ENCODE measurements around the gene UPF3A. TPM values are rescaled to one million over a fixed set of nuclear protein-coding genes. Genes with fewer than 3 reads are reported as not detected.
A peak's percentile ranks its signal among the peaks of the same experiment; 100 is the strongest.

Gene UPF3A, protein sequence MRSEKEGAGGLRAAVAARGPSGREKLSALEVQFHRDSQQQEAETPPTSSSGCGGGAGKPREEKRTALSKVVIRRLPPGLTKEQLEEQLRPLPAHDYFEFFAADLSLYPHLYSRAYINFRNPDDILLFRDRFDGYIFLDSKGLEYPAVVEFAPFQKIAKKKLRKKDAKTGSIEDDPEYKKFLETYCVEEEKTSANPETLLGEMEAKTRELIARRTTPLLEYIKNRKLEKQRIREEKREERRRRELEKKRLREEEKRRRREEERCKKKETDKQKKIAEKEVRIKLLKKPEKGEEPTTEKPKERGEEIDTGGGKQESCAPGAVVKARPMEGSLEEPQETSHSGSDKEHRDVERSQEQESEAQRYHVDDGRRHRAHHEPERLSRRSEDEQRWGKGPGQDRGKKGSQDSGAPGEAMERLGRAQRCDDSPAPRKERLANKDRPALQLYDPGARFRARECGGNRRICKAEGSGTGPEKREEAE
- total RNA-seq = 44.4 to 48.7 TPM (median 46.2 TPM) in 3 replicates
- long read RNA-seq, transcript UPF3A-202 (10 exons, 2,387 nt) = major isoform, 8 of 95 reads
- long read RNA-seq, partial matches to known transcripts = 45 of 95 reads
- long read RNA-seq, other reads (novel, unspliced or antisense) = 36 of 95 reads

DNA sequence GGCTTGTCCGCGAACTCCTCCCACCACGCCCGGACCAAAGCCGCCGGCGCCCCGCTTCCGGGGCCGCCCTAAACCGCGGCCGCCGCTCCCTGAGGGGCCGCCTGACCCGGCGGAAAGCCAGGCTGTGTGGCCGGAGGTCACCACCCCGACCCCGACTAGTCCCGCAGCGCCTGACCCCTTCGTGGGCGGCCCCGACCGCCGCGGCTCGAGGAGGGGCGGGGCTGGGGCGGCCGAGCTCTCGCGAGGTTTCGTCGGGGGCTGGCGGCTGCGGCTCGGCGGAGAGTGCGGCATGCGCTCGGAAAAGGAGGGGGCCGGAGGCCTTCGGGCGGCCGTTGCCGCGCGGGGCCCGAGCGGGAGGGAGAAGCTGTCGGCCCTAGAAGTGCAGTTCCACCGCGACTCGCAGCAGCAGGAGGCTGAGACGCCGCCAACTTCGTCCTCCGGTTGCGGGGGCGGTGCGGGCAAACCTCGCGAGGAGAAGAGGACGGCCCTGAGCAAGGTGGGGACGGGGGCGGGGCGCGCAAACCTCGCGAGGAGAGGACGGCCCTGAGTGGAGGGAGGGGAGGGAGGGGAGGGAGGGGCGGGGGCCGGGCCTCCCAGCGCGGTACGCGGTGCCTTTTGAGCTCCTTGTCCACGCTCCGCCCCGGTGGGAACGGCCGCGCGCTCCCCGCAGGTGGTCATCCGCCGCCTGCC lies at the start of gene UPF3A:
UPF3A (plus strand) TSS at position 251 of the 690 bp plus-strand sequence; CDS start at position 290, 39 bp downstream.
- DNase-seq (ENCODE audit: low spot score) = no peak
- Mint-ChIP-seq H3K9me3 (ENCODE audit: low read depth) (no peaks in the 10 kb centered on the region), H3K27ac (ENCODE audit: unreplicated experiment) (peak within 1 kb of the TSS; percentile 95), H3K4me3 (ENCODE audit: unreplicated experiment) (peak within 1 kb of the TSS; percentile 87), H3K36me3 (ENCODE audit: low read depth) (peaks cover 13% of the 10 kb centered on the region), H3K27me3 (ENCODE audit: low read depth) (no peaks in the 10 kb centered on the region), H3K4me1 (ENCODE audit: low read depth) (peaks cover 41% of the 10 kb centered on the region)
- TF ChIP-seq, protein P1, sequence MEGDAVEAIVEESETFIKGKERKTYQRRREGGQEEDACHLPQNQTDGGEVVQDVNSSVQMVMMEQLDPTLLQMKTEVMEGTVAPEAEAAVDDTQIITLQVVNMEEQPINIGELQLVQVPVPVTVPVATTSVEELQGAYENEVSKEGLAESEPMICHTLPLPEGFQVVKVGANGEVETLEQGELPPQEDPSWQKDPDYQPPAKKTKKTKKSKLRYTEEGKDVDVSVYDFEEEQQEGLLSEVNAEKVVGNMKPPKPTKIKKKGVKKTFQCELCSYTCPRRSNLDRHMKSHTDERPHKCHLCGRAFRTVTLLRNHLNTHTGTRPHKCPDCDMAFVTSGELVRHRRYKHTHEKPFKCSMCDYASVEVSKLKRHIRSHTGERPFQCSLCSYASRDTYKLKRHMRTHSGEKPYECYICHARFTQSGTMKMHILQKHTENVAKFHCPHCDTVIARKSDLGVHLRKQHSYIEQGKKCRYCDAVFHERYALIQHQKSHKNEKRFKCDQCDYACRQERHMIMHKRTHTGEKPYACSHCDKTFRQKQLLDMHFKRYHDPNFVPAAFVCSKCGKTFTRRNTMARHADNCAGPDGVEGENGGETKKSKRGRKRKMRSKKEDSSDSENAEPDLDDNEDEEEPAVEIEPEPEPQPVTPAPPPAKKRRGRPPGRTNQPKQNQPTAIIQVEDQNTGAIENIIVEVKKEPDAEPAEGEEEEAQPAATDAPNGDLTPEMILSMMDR (IDR thresholded peaks at IDR 0.05) = no peak

DNA sequence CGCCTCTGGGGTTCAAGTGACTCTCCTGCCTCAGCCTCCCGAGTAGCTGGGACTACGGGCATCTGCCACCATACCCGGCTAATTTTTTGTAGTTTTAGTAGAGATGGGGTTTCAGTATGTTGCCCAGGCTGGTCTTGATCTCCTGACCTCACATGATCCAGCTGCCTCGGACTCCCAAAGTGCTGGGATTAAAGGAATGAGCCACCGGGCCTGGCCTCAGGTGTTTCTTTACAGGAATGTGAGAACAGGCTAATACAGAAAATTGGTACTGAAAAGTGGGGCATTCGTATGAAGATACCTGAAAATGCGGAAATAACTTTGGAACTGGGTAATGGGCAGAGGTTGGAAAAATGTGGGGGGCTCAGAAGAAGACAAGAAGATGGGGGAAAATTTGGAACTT lies 49.5 kb upstream of the UPF3A start:
- H3K36me3 Mint-ChIP-seq (ENCODE audit: low read depth) = no peaks in the 10 kb centered on the region
- H3K9me3 Mint-ChIP-seq (ENCODE audit: low read depth) = no peaks in the 10 kb centered on the region
- TF ChIP-seq, protein P1 (IDR thresholded peaks at IDR 0.05) = no peak
- DNase-seq (ENCODE audit: low spot score) = no peak
- peaks cover 18% of the 10 kb centered on the region for H3K4me1 Mint-ChIP-seq (ENCODE audit: low read depth)
- no peak overlapping the region for H3K4me3 Mint-ChIP-seq (ENCODE audit: unreplicated experiment)
- H3K27me3 Mint-ChIP-seq (ENCODE audit: low read depth) = no peaks in the 10 kb centered on the region
- H3K27ac Mint-ChIP-seq (ENCODE audit: unreplicated experiment) = no peak overlapping the region

DNA sequence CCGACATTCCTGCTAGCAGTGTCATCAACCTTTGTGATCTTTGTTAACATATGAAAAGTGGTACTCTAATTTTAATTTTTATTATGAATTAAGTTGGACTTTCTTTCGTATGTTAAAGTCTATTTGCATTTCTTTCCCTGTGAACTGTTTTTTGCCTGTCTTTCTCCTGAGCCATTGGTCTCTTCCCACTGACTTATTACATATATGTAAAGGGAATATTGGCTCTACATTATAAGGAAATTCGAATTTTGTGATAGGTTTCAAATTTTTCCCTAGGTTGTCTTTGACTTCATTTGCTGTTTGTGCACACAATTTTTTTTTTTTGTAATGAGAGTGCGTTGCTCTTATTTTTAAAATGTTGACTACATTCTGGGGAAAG lies 47.1 kb upstream of the UPF3A start:
- H3K4me1 Mint-ChIP-seq (ENCODE audit: low read depth) = peaks cover 23% of the 10 kb centered on the region
- no peak for DNase-seq (ENCODE audit: low spot score)
- H3K27me3 Mint-ChIP-seq (ENCODE audit: low read depth) = no peaks in the 10 kb centered on the region
- no peaks in the 10 kb centered on the region for H3K9me3 Mint-ChIP-seq (ENCODE audit: low read depth)
- H3K36me3 Mint-ChIP-seq (ENCODE audit: low read depth) = peaks cover 11% of the 10 kb centered on the region
- peak overlapping the region; percentile 83 for H3K4me3 Mint-ChIP-seq (ENCODE audit: unreplicated experiment)
- H3K27ac Mint-ChIP-seq (ENCODE audit: unreplicated experiment) = peak overlapping the region; percentile 59
- TF ChIP-seq, protein P1 (IDR thresholded peaks at IDR 0.05) = no peak

DNA sequence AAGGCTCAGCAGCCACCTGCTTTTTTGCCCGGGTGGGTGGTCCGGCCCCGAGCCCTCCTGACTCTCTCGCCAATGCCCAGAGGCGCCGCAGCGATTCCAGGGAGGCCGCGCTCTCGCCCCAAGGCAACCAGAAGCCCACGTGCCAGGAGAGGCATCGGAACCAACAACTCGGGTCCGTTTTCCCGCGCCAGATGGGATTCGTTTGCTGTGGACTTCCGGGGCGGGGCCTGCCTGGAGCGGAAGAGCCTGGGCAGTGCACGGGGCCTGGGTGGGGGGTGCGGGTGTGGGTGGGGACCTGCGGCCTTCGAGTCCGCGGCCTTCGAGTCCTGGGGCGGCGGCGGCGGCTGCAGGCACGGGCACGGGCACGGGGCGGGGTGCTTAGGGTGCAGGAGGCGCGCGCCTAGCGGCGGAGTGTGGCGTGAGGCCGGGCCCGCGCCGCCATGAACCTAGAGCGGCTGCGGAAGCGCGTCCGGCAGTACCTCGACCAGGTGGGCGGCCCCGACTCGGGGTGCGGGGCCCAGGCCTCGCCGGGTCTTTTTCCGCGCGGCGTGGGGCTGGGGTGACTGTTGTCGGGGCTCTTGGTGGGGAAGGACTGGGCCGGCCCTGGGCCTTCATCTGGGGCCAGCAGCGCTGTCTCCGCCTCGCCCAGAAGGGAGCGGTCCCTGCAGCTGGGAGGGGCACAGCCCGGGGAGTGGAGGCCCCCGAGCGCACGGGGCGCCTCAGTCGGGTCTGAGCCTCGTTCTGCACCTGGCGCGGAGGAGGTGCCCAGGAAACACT lies 46.6 kb upstream of the UPF3A start, which contains the start of gene CDC16:
CDC16 (plus strand) TSS at position 253 of the 777 bp plus-strand sequence; CDS start at position 441, 188 bp downstream.
- peak; percentile 96 for DNase-seq (ENCODE audit: low spot score)
- H3K27me3 Mint-ChIP-seq (ENCODE audit: low read depth) = no peaks in the 10 kb centered on the region
- H3K4me1 Mint-ChIP-seq (ENCODE audit: low read depth) = peaks cover 23% of the 10 kb centered on the region
- peak within 1 kb of the TSS; percentile 59 for H3K27ac Mint-ChIP-seq (ENCODE audit: unreplicated experiment)
- TF ChIP-seq, protein P1 (IDR thresholded peaks at IDR 0.05) = peak; percentile 59
- peak within 1 kb of the TSS; percentile 83 for H3K4me3 Mint-ChIP-seq (ENCODE audit: unreplicated experiment)
- peaks cover 13% of the 10 kb centered on the region for H3K36me3 Mint-ChIP-seq (ENCODE audit: low read depth)
- H3K9me3 Mint-ChIP-seq (ENCODE audit: low read depth) = no peaks in the 10 kb centered on the region
